ENCODE results near the gene AASDH. TPM values are rescaled to one million over a fixed set of nuclear protein-coding genes. Genes with fewer than 3 reads are reported as not detected.

The AASDH gene
- polyA plus RNA-seq, 3 donors = 24.6 to 33.9 (median 26.7) TPM

GRCh38 chr4:56301181-56301996, 85.9 kb downstream of the AASDH start:
- DNase-seq (ENCODE audit: extremely low read depth in 1 of 11, low read depth in 9 of 11, low spot score in 4 of 11) = peak; percentile 66 to 85 (median 73)

GRCh38 chr4:56298236-56298635, 89.1 kb downstream of the AASDH start:
- no peak for DNase-seq (ENCODE audit: extremely low read depth in 1 of 11, low read depth in 9 of 11, low spot score in 4 of 11)

GRCh38 chr4:56297776-56298175, 89.5 kb downstream of the AASDH start:
- DNase-seq (ENCODE audit: extremely low read depth in 1 of 11, low read depth in 9 of 11, low spot score in 4 of 11) = no peak

- no peak for DNase-seq (ENCODE audit: extremely low read depth in 1 of 11, low read depth in 9 of 11, low spot score in 4 of 11)
Observed at GRCh38 chr4:56296526-56296925, 90.8 kb downstream of the AASDH start.

GRCh38 chr4:56293121-56293520, 94.2 kb downstream of the AASDH start:
- DNase-seq (ENCODE audit: extremely low read depth in 1 of 11, low read depth in 9 of 11, low spot score in 4 of 11) = no peak

GRCh38 chr4:56289934-56290333, 97.4 kb downstream of the AASDH start:
- DNase-seq (ENCODE audit: extremely low read depth in 1 of 11, low read depth in 9 of 11, low spot score in 4 of 11) = no peak

- DNase-seq (ENCODE audit: extremely low read depth in 1 of 11, low read depth in 9 of 11, low spot score in 4 of 11) = no peak
Observed at GRCh38 chr4:56288663-56289062, 98.6 kb downstream of the AASDH start.

Other genes starting within 250 kb of the AASDH start
- 10 to 100 TPM; 24.3 to 28.6 (median 26.1) TPM for gene PPAT, start 48.1 kb upstream of the AASDH start, polyA plus RNA-seq (ENCODE audit: insufficient read length in 3 of 3)
- 100 to 1,000 TPM; 113 to 143 (median 122) TPM for gene PAICS, start 48.8 kb upstream of the AASDH start, polyA plus RNA-seq (ENCODE audit: insufficient read length in 3 of 3)
- 100 to 1,000 TPM; 117 to 139 (median 126) TPM for gene SRP72, start 80.1 kb upstream of the AASDH start, polyA plus RNA-seq (ENCODE audit: insufficient read length in 3 of 3)
- 1 to 10 TPM; 1.1 to 2.3 (median 1.8) TPM for gene ARL9, start 118.3 kb upstream of the AASDH start, polyA plus RNA-seq (ENCODE audit: insufficient read length in 3 of 3)